Progenitor cell of endocrine pancreas (in vitro differentiated cells): ENCODE results near the gene ZNF248. TPM values are rescaled to one million over a fixed set of nuclear protein-coding genes. Genes with fewer than 3 reads are reported as not detected.

Source experiments
- DNase-seq: peaks from one replicate; pipeline ENCODE4 v3.0.0; 2021; ENCODE audit warnings: low spot score; ENCODE audit not compliant: unreplicated experiment
- H3K27ac Mint-ChIP-seq: 2 replicates; pipeline ENCODE4 v1.8.0; 2021; ENCODE audit warnings: mild to moderate bottlenecking, moderate library complexity, mixed read lengths
- H3K27me3 Mint-ChIP-seq: 2 replicates; pipeline ENCODE4 v1.8.0; 2021; ENCODE audit warnings: mixed read lengths
- H3K36me3 Mint-ChIP-seq: 2 replicates; pipeline ENCODE4 v1.8.0; 2022; ENCODE audit warnings: mixed read lengths; ENCODE audit not compliant: insufficient read depth
- H3K4me1 Mint-ChIP-seq: 2 replicates; pipeline ENCODE4 v1.8.0; 2021; ENCODE audit warnings: low read depth, mixed read lengths
- H3K4me3 Mint-ChIP-seq: 2 replicates; pipeline ENCODE4 v1.8.0; 2021; ENCODE audit warnings: low read depth, mild to moderate bottlenecking, moderate library complexity, mixed read lengths
- H3K9me3 Mint-ChIP-seq: 2 replicates; pipeline ENCODE4 v1.8.0; 2021; ENCODE audit warnings: low read depth, mixed read lengths
- CTCF ChIP-seq: fragments of 200-600 bp; sonication (generic); IDR thresholded peaks from one replicate; pipeline ENCODE4 v1.5.0; 2021; ENCODE audit warnings: antibody characterized with exemption, mild to moderate bottlenecking; ENCODE audit not compliant: unreplicated experiment
- total RNA-seq: library from RNA; stranded (reverse); gene quantifications from 2 replicates; pipeline ENCODE4 v1.2.1, GENCODE V29; 2021

ZNF248 gene
- total RNA-seq, 1 donor from 2014 or later: 12.9 TPM

GRCh38 chr10:37754538-37755323 is 102.7 kb downstream of the ZNF248 start:
- Mint-ChIP-seq H3K27ac (no peak overlapping the region), H3K27me3 (no peaks in the 10 kb centered on the region), H3K9me3 (peaks cover 34% of the 10 kb centered on the region), H3K4me3 (no peak overlapping the region), H3K4me1 (no peaks in the 10 kb centered on the region), H3K36me3 (no peaks in the 10 kb centered on the region)
- peak; percentile 9 for TF ChIP-seq CTCF
- DNase-seq: no peak

- Mint-ChIP-seq H3K27ac (no peak overlapping the region), H3K9me3 (peaks cover 38% of the 10 kb centered on the region), H3K4me1 (no peaks in the 10 kb centered on the region), H3K36me3 (no peaks in the 10 kb centered on the region), H3K27me3 (no peaks in the 10 kb centered on the region), H3K4me3 (no peak overlapping the region)
- no peak for TF ChIP-seq CTCF
- DNase-seq: no peak
Observed at GRCh38 chr10:37752334-37752875, 105.0 kb downstream of the ZNF248 start.

GRCh38 chr10:37748170-37748569 is 109.2 kb downstream of the ZNF248 start:
- Mint-ChIP-seq H3K27me3 (no peaks in the 10 kb centered on the region), H3K9me3 (peaks cover 36% of the 10 kb centered on the region), H3K4me3 (no peak overlapping the region), H3K4me1 (no peaks in the 10 kb centered on the region), H3K27ac (no peak overlapping the region), H3K36me3 (no peaks in the 10 kb centered on the region)
- TF ChIP-seq CTCF: no peak
- no peak for DNase-seq

GRCh38 chr10:37747081-37747480 is 110.3 kb downstream of the ZNF248 start:
- TF ChIP-seq CTCF: no peak
- H3K9me3 Mint-ChIP-seq: peaks cover 39% of the 10 kb centered on the region

GRCh38 chr10:37741831-37742230 is 115.6 kb downstream of the ZNF248 start:
- Mint-ChIP-seq H3K27ac (no peak overlapping the region), H3K27me3 (no peaks in the 10 kb centered on the region), H3K4me1 (no peaks in the 10 kb centered on the region), H3K4me3 (no peak overlapping the region), H3K36me3 (no peaks in the 10 kb centered on the region), H3K9me3 (peaks cover 29% of the 10 kb centered on the region)
- DNase-seq: no peak
- no peak for TF ChIP-seq CTCF

More at GRCh38 chr10:37747081-37747480, 110.3 kb downstream of the ZNF248 start:
- Mint-ChIP-seq H3K36me3 (no peaks in the 10 kb centered on the region), H3K27me3 (no peaks in the 10 kb centered on the region), H3K4me3 (no peak overlapping the region), H3K4me1 (no peaks in the 10 kb centered on the region), H3K27ac (no peak overlapping the region)
- no peak for DNase-seq
